Osteocyte (in vitro differentiated cells): ENCODE results near the gene COMP. TPM values are rescaled to one million over a fixed set of nuclear protein-coding genes. Genes with fewer than 3 reads are reported as not detected.

Experiments used
- DNase-seq: peaks from one replicate; pipeline ENCODE4 v3.0.0; 2021; ENCODE audit warnings: mixed read lengths; ENCODE audit not compliant: unreplicated experiment; ENCODE audit errors: extremely low spot score
- H3K27ac Mint-ChIP-seq: one replicate; pipeline ENCODE4 v1.8.0; 2021; ENCODE audit warnings: mild to moderate bottlenecking, mixed read lengths; ENCODE audit not compliant: unreplicated experiment
- H3K27me3 Mint-ChIP-seq: one replicate; pipeline ENCODE4 v1.8.0; 2021; ENCODE audit warnings: mixed read lengths; ENCODE audit not compliant: unreplicated experiment
- H3K36me3 Mint-ChIP-seq: one replicate; pipeline ENCODE4 v1.8.0; 2021; ENCODE audit warnings: mixed read lengths; ENCODE audit not compliant: unreplicated experiment
- H3K4me1 Mint-ChIP-seq: one replicate; pipeline ENCODE4 v1.8.0; 2021; ENCODE audit warnings: mixed read lengths; ENCODE audit not compliant: unreplicated experiment
- H3K4me3 Mint-ChIP-seq: one replicate; pipeline ENCODE4 v1.8.0; 2021; ENCODE audit warnings: mild to moderate bottlenecking, moderate library complexity, mixed read lengths; ENCODE audit not compliant: unreplicated experiment
- H3K9me3 Mint-ChIP-seq: one replicate; pipeline ENCODE4 v1.8.0; 2021; ENCODE audit warnings: mixed read lengths; ENCODE audit not compliant: unreplicated experiment
- CTCF ChIP-seq: fragments of 200-600 bp; sonication (generic); IDR thresholded peaks from 2 replicates; pipeline ENCODE4 v1.5.0; 2021; ENCODE audit warnings: antibody characterized with exemption, mild to moderate bottlenecking, moderate library complexity
- total RNA-seq: library from RNA; stranded (reverse); gene quantifications from 2 replicates; pipeline ENCODE4 v1.2.1, GENCODE V29; 2021

COMP gene
- total RNA-seq, 1 donor from 2014 or later, result 0.13 TPM

- no peak overlapping the region for H3K4me3 Mint-ChIP-seq
- DNase-seq, result no peak
Observed at GRCh38 chr19:18745012-18745735, 45.9 kb downstream of the COMP start.

GRCh38 chr19:18743784-18744418, 47.2 kb downstream of the COMP start:
- Mint-ChIP-seq H3K9me3 (no peaks in the 10 kb centered on the region), H3K4me3 (no peak overlapping the region), H3K36me3 (no peaks in the 10 kb centered on the region), H3K27ac (no peak overlapping the region), H3K27me3 (no peaks in the 10 kb centered on the region), H3K4me1 (no peaks in the 10 kb centered on the region)
- DNase-seq, result no peak
- no peak for TF ChIP-seq CTCF

More at GRCh38 chr19:18745012-18745735, 45.9 kb downstream of the COMP start:
- Mint-ChIP-seq H3K36me3 (peaks cover under 1% of the 10 kb centered on the region), H3K4me1 (no peaks in the 10 kb centered on the region), H3K27me3 (no peaks in the 10 kb centered on the region), H3K27ac (no peak overlapping the region), H3K9me3 (no peaks in the 10 kb centered on the region)
- TF ChIP-seq CTCF, result no peak

GRCh38 chr19:18742838-18743783, 48.0 kb downstream of the COMP start:
- H3K36me3 Mint-ChIP-seq, result no peaks in the 10 kb centered on the region
- H3K27ac Mint-ChIP-seq, result no peak overlapping the region
- DNase-seq, result no peak
- no peak for TF ChIP-seq CTCF
- no peak overlapping the region for H3K4me3 Mint-ChIP-seq
- H3K27me3 Mint-ChIP-seq, result no peaks in the 10 kb centered on the region
- H3K4me1 Mint-ChIP-seq, result no peaks in the 10 kb centered on the region
- no peaks in the 10 kb centered on the region for H3K9me3 Mint-ChIP-seq

GRCh38 chr19:18742324-18742723, 48.8 kb downstream of the COMP start:
- H3K36me3 Mint-ChIP-seq, result no peaks in the 10 kb centered on the region
- no peaks in the 10 kb centered on the region for H3K9me3 Mint-ChIP-seq
- H3K27me3 Mint-ChIP-seq, result no peaks in the 10 kb centered on the region
- no peak for DNase-seq
- no peak overlapping the region for H3K27ac Mint-ChIP-seq
- H3K4me1 Mint-ChIP-seq, result peaks cover 3% of the 10 kb centered on the region
- no peak for TF ChIP-seq CTCF
- no peak overlapping the region for H3K4me3 Mint-ChIP-seq
